Right lobe of liver (tissue), 4 donors: Measurements from ENCODE around the gene SLC26A11.
"Not testable (repeated sequence)": the region's sequence is repeated elsewhere in the genome, so short reads cannot be mapped to it uniquely, and the experiment has no call there.

ENCODE experiments used
- POLR2A ChIP-seq: fragments of 450-650 bp; IDR thresholded peaks from one replicate; pipeline ENCODE4 v1.6.1; 2017; ENCODE audit warnings: antibody characterized with exemption, mild to moderate bottlenecking
- TF ChIP-seq, protein P1 (sequence below), 4 donors: fragments of 200-600 bp in 3 of 4; fragments of 450-650 bp in 1 of 4; IDR thresholded peaks; one replicate each; pipeline versions ENCODE4 v1.5.1 to v1.8.0; 2016 to 2022; ENCODE audit warnings: antibody characterized with exemption in 4 of 4, mild to moderate bottlenecking in 2 of 4
- donor health status: DM: no; HTN: no; CAD: no.
- donor health status: DM: no; HTN: no; CAD: no.
- donor health status: DM: no; HTN: yes; CAD: no.

DNA sequence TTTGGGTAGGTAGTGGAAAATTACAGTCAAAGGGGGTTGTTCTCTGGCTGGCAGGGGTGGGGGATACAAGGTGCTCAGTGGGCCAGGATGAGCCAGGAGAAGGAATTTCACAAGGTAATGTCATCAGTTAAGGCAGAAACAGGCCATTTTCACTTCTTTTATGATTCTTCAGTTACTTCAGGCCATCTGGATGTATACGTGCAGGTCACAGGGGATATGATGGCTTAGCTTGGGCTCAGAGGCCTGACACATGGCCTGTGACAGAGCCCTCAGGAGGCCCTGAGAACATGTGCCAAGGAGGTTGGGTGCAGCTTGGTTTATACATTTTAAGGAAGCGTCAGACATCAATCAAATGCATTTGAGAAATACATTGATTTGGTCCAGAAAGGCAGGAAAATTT lies 38.1 kb downstream of the SLC26A11 start:
- TF ChIP-seq POLR2A: not testable (repeated sequence)
- TF ChIP-seq, protein P1, sequence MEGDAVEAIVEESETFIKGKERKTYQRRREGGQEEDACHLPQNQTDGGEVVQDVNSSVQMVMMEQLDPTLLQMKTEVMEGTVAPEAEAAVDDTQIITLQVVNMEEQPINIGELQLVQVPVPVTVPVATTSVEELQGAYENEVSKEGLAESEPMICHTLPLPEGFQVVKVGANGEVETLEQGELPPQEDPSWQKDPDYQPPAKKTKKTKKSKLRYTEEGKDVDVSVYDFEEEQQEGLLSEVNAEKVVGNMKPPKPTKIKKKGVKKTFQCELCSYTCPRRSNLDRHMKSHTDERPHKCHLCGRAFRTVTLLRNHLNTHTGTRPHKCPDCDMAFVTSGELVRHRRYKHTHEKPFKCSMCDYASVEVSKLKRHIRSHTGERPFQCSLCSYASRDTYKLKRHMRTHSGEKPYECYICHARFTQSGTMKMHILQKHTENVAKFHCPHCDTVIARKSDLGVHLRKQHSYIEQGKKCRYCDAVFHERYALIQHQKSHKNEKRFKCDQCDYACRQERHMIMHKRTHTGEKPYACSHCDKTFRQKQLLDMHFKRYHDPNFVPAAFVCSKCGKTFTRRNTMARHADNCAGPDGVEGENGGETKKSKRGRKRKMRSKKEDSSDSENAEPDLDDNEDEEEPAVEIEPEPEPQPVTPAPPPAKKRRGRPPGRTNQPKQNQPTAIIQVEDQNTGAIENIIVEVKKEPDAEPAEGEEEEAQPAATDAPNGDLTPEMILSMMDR (IDR thresholded peaks at IDR 0.05): not testable (repeated sequence)
